Kidney tubule cell (primary cell): ENCODE data around the gene CR2.
A peak's percentile ranks its signal among the peaks of the same experiment; 100 is the strongest.
"Not testable (repeated sequence)": the region's sequence is repeated elsewhere in the genome, so short reads cannot be mapped to it uniquely, and the experiment has no call there.

Source experiments
- DNase-seq: peaks from one replicate; pipeline ENCODE4 v3.0.0-alpha.2; 2018; ENCODE audit warnings: low spot score

The CR2 gene

DNA sequence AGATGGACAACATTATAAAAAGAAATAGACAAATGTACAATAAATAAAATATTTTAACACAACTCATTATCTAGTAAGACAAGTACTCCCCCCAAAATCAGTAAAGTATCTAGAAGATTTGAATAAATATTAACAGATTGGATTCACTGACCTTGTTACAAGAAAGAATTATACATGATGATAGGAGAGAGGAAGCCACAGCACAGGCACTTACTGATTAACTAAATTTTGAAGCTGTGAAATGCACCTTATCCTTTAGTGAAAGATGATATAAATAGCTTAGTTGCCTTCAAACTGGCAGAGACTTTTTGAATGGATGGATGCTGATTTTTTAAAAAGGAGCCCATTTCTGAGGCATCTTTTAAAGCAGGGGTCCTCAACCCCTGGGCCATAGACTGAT lies 50.3 kb downstream of the CR2 start:
- DNase-seq, result peak; percentile 15

DNA sequence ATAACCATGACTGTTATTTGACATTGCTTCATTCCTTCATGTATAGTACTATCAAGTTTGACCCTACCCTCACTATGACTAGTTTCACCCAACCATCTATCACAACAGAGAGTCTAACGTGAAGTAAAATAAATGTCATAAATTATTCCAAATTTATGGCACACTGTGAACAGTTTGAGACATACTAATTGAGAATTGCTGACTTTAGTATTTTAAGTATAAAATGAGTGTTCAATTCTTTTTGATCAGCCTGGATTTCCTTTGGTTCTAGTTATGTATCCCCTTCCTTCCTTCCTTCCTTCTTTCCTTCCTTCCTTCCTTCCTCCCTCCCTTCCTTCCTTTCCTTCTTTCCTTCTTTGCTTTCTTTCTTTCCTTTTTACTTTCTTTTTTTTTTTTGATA lies 56.3 kb downstream of the CR2 start:
- DNase-seq, result no peak

DNA sequence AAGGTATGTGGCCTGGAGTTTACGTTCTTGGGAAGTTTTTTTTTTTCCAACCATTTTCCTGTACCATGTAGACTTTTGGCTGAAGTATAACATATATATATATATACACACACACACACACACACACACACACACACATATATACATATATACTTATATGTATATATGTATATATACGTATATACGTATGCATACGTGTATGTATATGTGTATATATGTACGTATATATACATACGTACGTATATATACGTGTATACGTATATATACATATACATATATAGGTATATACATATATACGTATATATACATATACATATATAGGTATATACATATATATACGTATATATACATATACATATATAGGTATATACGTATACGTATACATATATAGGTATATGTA lies 60.8 kb downstream of the CR2 start:
- no peak for DNase-seq

DNA sequence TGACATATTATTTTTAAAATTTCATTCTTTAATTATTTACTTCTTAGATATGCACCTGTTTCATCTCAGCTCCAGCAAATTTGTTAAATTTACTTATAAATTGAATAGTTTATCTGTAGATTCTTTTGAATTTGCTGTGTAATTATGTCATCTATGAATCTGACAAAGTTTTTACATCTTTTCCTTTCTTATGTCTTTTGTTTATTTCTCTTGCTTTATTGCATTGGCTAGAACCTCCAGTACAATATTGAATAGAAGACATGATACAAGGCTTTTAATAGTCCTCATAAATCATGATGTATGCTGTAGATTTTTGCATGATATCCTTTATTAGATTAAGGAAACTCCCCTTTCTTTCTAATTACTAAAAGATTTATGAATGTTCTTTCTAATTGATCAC lies 62.6 kb downstream of the CR2 start:
- DNase-seq, result no peak

DNA sequence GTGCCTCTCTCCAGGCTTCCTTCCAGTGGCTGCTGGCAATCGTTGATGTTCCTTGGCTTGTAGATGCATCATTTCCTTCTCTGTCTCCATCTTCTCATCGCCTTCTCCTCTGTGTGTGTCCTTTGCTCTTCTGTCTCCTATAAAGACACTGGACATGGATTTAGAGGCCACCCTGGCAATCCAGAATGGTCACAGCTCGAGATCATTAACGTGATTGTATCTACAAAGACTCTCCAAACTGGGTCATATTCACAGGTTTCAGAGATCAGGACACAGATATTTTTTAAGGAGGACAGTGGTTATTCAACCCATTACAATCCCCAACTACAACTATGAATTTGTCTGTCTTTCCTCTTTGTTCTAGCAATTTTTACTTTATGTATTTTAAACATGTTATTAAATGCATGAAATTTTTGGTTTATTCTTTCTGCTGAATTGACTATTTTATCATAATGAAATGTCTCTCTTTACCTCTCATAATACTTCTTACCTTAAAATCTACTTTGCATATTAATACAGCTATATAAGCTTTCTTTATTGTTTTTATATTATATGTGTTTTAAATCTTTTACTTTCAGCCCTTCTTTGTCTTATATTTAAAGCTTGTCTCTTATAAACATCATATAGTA lies 64.6 kb downstream of the CR2 start:
- DNase-seq, result no peak

DNA sequence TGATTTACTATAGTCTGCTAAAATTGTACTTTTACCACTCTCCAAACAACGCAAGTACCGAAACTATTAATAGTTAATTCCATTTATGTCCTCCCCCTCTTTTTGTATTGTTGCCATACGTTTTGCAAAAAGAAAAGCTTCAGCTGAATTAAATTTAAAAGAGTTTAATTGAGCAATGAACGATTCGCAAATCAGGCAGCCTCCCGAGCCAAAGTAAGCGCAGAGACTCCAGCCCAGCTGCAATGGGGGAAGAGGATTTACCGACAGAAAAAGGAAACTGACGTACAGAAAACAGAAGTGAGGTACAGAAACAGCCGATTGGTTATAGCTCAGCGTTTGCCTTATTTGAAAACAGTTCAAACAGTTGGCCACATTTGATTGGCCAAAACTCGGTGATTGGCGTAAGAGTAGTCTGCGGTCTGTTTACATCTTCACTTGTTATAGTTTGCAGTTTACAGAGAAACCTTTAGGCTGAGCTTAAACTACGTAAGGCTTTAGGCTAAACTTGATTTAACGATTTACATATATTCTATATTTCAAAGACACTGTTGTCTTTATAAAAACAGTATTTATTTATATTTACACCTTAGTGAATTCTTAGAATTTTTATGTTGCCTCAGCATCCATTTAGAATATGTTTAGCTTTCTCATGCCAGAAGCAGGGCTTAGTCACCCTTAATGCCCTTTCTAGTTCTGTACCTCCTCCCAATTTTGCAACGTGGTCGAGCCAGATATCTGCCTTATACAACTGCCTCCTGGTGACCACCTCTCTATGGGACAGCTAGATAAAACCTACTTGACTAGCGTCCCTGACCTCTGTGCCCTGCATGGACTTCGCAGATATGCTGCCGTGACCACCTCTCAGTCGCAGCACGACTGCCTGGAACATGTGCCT lies 65.6 kb downstream of the CR2 start:
- no peak for DNase-seq

DNA sequence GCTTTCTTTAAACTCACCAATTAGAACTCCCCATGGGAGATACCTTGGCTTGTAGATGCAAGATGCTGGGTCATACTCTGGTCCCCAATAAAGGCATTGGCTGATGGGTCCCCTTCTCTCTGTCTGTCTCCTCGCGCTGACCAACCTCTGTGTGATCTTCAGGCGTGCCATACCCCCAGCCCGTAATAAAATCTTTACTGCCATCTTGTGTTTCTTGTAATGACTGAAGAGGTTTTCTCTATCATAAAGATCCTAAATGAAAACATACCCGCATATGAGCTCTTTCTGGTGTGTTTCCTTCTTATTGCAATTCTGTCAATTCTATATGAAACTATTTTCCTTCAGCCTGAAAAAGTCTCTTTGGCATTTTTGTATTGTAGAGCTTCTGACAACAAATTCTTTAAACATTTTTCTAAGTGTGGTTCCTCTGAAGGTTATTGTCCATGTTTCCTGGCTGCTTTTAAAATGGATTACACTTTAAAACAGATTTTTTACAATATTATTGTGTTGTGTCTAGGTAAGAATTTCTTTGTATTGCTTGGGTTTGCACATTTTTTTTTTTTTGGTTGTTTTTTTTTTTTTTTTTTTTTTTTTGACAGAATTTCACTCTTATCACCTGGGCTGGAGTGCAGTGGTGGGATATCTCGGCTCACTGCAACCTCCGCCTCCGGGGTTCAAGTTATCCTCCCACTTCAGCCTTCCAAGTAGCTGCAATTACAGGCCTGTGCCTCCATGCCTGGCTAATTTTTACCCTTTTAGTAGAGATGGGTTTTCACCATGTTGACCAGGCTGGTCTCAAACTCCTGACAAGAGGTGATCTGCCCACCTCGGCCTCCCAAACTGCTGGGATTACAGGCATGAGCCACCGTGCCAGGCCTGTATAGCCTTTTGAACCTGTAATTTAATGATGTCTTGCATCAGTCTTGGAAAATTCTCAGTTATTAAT lies 66.5 kb downstream of the CR2 start:
- DNase-seq, result not testable (repeated sequence)

DNA sequence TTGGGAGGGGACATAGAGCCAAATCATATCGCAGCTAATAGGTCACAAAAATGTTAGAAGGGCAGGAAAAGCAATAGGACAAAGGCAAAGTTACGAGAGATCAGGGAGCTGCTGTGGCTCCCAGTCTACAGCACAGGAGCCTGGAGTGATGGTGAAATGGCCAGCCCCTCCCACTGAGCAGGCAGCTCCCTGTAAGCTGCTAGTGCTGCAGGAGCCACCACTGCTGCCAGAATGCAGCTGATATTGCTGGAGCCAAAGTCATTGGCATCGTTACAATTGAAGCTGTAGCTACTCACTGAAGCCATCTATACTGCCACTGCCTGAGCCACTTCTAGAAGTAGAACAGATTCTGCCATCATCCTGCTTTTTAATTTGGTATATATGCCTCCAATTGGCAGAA lies 71.1 kb downstream of the CR2 start:
- DNase-seq, result not testable (repeated sequence)

DNA sequence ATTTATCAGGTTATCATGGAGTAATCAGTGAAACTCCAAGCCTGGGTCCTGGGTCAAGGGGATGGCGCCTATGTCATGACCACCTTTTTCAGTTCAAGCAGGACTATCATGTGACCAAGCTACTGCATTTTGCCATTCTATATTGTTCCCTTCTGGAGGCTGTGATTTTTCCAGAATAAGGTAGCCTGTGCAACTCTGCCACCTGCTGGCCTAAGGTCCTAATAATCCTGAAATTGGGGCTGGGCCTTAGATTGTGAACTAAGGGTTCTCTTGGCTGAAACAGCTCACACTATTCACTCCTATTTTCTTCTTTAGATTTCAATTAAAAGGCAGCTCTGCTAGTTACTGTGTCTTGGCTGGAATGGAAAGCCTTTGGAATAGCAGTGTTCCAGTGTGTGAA lies 74.3 kb downstream of the CR2 start:
- not testable (repeated sequence) for DNase-seq

DNA sequence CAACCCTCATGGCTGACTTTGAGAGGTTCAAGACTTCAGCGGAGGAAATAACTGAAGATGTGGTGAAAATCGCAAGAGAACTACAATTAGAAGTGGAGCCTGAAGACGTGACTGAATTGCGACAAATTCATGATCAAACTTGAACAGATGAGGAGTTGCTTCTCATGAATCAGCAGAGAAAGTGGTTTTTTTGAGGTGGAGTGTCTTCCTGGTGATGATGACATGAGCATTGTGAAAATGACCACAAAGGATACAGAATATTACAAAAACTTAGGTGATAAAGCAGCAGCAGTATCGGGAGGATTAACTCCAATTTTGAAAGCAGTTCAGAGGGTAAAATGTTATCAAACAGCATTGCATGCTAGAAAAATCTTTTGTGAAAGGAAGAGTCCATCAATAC lies 82.1 kb downstream of the CR2 start:
- DNase-seq, result not testable (repeated sequence)
